ENCODE measurements around the gene TBX5.

- no peak for TF ChIP-seq CTCF (IDR thresholded peaks at IDR 0.05 in 2 of 3, conservative IDR thresholded peaks at IDR 0.05 in 1 of 3; ENCODE audit: insufficient read depth in 2 of 3, low read depth in 1 of 3, low read length in 3 of 3)
- no peak for TF ChIP-seq ZNF518B (CRISPR knock-in tag; IDR thresholded peaks at IDR 0.05)
- no peak for TF ChIP-seq SIN3A (IDR thresholded peaks at IDR 0.05; ENCODE audit: borderline replicate concordance in 2 of 2, control insufficient read depth in 1 of 2, low read depth in 2 of 2, low read length in 2 of 2)
- no peak for TF ChIP-seq POLR2AphosphoS5 (IDR thresholded peaks at IDR 0.05; ENCODE audit: control insufficient read depth, insufficient read depth, low read depth, low read length)
Measured at GRCh38 chr12:114404083-114404925, 1.6 kb downstream of the TBX5 start.
